HL-60 (cell line): ENCODE results near the gene SCO1.

Source experiments
- GABPA ChIP-seq: IDR thresholded peaks from 2 replicates; pipeline ENCODE4 v1.6.1; 2012; ENCODE audit warnings: low read depth
- POLR2AphosphoS5 ChIP-seq: IDR thresholded peaks from 2 replicates; pipeline ENCODE4 v1.6.1; 2012; ENCODE audit warnings: low read depth
- SPI1 ChIP-seq: IDR thresholded peaks from 2 replicates; pipeline ENCODE4 v1.6.1; 2012; ENCODE audit warnings: low read depth, mild to moderate bottlenecking, borderline replicate concordance
- TF ChIP-seq, protein P1 (sequence below): IDR thresholded peaks from one replicate; pipeline ENCODE4 v1.5.1; 2011; ENCODE audit warnings: low read length, control low read depth, inconsistent platforms; ENCODE audit not compliant: insufficient read depth
- TF ChIP-seq, protein P2 (sequence below): IDR thresholded peaks from 2 replicates; pipeline ENCODE4 v1.6.1; 2012; ENCODE audit warnings: low read depth; ENCODE audit not compliant: insufficient replicate concordance

DNA sequence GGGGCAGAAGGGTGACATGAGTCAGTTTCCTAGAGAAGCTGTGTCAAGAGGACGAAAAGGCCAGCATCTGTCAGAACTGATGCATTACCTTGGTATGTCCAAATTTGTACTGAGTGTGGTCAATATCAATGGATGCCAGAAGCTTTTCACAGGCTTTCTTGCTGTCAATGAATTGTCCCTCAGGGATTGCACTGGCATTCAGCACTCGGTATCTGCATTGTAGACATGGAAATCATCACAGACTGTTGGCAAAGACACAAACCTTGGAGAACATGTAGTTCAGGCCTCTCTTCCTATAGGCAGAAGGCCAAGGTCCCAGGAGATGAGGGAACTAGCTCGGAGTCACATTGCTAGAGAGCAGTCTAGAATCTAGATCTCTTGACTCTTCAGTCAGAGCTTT lies 56.9 kb downstream of the SCO1 start:
- no peak for TF ChIP-seq POLR2AphosphoS5
- TF ChIP-seq, protein P1, sequence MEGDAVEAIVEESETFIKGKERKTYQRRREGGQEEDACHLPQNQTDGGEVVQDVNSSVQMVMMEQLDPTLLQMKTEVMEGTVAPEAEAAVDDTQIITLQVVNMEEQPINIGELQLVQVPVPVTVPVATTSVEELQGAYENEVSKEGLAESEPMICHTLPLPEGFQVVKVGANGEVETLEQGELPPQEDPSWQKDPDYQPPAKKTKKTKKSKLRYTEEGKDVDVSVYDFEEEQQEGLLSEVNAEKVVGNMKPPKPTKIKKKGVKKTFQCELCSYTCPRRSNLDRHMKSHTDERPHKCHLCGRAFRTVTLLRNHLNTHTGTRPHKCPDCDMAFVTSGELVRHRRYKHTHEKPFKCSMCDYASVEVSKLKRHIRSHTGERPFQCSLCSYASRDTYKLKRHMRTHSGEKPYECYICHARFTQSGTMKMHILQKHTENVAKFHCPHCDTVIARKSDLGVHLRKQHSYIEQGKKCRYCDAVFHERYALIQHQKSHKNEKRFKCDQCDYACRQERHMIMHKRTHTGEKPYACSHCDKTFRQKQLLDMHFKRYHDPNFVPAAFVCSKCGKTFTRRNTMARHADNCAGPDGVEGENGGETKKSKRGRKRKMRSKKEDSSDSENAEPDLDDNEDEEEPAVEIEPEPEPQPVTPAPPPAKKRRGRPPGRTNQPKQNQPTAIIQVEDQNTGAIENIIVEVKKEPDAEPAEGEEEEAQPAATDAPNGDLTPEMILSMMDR: no peak
- no peak for TF ChIP-seq GABPA
- TF ChIP-seq, protein P2, sequence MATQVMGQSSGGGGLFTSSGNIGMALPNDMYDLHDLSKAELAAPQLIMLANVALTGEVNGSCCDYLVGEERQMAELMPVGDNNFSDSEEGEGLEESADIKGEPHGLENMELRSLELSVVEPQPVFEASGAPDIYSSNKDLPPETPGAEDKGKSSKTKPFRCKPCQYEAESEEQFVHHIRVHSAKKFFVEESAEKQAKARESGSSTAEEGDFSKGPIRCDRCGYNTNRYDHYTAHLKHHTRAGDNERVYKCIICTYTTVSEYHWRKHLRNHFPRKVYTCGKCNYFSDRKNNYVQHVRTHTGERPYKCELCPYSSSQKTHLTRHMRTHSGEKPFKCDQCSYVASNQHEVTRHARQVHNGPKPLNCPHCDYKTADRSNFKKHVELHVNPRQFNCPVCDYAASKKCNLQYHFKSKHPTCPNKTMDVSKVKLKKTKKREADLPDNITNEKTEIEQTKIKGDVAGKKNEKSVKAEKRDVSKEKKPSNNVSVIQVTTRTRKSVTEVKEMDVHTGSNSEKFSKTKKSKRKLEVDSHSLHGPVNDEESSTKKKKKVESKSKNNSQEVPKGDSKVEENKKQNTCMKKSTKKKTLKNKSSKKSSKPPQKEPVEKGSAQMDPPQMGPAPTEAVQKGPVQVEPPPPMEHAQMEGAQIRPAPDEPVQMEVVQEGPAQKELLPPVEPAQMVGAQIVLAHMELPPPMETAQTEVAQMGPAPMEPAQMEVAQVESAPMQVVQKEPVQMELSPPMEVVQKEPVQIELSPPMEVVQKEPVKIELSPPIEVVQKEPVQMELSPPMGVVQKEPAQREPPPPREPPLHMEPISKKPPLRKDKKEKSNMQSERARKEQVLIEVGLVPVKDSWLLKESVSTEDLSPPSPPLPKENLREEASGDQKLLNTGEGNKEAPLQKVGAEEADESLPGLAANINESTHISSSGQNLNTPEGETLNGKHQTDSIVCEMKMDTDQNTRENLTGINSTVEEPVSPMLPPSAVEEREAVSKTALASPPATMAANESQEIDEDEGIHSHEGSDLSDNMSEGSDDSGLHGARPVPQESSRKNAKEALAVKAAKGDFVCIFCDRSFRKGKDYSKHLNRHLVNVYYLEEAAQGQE: no peak
- TF ChIP-seq SPI1: no peak
